HG02852 (cell line): ENCODE data around the gene CMSS1.

Experiments used
- ATAC-seq: cut with Tn5 transposase; IDR thresholded peaks from one replicate; pipeline ENCODE4 v1.9.1; 2021; ENCODE audit warnings: mild to moderate bottlenecking, moderate library complexity; ENCODE audit not compliant: unreplicated experiment

Gene CMSS1

DNA sequence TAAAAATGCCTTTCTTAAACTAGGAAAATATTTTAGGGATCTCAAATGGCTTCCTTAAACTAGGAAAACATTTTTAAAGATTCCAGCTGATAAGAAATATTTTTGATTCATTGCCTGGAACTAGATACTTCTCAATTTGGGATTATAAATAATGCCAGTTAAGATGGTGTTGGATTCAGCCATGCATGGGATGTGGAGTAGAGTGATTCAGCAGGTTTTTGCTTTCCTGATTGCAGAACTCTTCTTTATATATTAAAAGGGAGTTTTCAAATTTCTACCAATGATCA lies 281.1 kb downstream of the CMSS1 start:
- no peak for ATAC-seq

GRCh38 chr3:100099621-100100020 lies 282.0 kb downstream of the CMSS1 start:
- no peak for ATAC-seq

DNA sequence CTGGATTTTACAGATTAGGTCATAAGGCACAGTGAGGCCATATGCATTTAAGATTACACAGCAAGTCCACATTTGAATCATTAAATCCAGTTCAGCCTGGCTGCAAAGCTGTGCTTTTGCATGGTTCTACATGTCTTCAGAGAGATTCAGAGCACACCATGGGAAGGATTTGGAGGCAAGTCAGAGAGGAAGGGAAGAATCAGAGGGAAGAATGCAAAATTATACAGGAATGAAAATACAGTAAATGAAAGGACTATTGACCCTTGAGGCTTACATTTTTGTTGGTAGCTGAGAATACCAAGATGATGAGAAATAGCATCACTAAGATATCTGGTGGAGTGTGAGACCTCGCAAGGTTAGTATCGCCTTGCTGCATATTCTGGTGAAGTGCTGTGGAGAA lies 282.8 kb downstream of the CMSS1 start:
- ATAC-seq = no peak

- ATAC-seq = no peak
Measured at GRCh38 chr3:100102757-100103156, 285.1 kb downstream of the CMSS1 start.

- ATAC-seq = peak; percentile 80
Measured at GRCh38 chr3:100103558-100104441, 286.1 kb downstream of the CMSS1 start.

DNA sequence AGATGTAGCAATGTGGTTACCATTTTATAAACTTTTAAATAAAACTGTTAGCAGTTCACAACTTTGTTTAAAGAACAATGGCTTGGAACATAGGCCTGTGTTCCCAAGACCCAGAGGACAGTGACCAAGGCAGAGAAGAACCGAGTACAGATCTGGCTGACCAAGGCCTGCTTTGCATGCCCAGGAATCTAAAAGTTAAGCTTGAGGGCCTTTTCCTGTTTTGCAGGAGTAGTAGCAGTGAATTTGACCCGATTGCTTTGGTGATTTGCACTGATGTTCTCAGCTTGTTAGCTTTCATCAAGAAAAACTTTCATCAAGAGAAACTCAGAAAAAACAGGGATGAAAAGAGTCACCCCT lies 286.8 kb downstream of the CMSS1 start:
- ATAC-seq = peak; percentile 48

- no peak for ATAC-seq
Measured at GRCh38 chr3:100104817-100105413, 287.3 kb downstream of the CMSS1 start.

GRCh38 chr3:100105501-100105900 lies 287.8 kb downstream of the CMSS1 start:
- ATAC-seq = no peak

- ATAC-seq = no peak
Measured at GRCh38 chr3:100106094-100106493, 288.4 kb downstream of the CMSS1 start.

DNA sequence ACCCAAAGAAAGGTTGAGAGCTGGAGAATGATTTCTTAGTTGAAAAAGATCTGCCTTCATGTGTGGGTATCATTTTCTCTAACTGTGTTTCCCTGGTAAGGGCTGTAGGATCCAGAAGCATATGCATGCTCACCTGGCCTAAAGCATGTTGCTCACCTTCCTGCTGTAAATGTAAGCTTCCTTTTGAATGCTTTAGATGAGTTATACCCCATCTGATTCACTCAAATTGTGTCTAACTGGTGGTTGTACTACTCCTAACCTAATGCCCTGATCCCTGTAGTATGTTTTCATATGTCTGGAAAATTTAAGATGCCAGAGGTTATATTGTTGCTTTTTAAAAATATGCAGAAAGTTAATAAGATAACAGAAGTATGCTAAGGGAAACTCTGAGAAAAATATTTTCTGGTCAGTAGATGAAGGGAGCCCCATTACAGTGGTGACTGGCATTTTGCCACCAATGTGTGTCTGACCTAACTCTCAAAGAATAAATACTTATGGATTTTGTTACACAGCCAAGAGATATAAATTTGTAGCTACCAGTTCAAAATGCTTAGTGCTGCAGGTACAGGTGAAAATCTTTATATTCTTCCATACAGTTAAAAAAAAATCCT lies 289.0 kb downstream of the CMSS1 start:
- no peak for ATAC-seq

DNA sequence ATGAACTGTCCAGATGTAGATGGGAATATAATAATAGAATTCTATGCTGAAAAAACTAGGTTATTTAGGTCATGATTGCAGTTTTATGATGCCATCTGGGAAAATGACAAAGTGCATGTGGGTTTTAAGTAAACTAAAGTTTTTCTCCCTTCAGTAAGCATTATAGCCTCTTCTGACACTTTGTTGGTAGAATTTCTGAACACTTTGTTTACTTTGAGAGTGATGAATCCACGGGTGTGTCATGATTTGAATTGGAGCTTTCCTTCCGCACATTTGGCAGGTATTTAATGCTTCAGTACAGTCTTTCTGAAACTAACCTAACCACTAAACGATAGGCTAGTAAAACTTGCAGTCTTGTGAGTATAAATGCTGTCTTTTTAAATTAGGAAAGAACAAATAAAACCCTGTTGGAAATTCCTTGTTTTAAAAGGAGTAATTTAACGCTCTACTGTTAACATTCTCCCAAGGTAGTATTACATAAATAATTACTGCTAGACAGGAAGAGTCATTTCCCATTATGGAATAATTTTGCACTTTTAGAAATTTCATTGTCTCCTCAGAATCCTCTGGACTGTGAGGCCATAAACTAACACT lies 289.7 kb downstream of the CMSS1 start:
- no peak for ATAC-seq

DNA sequence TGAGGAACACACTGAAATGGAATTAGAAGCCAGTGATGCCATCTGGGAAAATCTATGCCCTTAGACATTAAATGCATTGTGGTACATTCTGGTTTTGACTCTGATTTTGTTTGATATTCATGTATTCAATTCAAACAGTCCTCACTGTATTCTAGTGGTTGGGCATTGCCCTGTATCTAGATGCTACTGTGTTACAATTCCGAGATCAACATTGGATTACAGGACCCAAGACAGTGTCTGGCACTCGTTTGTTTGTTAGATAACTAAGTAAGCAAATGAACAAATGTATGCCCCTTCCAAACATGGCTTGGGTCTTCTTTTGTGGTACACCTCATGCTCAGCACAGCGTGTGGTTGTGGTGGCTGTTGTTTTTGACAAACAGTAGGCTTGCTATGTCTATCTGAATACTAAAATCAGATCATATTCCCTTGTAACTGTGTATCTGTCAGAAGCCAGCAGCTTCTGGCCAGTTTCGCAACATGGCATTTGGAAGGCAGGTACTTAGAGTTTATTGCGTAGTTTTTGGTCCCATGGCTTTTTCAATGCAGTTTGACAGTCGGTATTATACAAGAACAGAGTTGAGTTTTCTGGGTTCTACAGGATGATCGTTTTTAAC lies 290.9 kb downstream of the CMSS1 start:
- no peak for ATAC-seq

- ATAC-seq = no peak
Measured at GRCh38 chr3:100110162-100110561, 292.5 kb downstream of the CMSS1 start.

- ATAC-seq = no peak
Measured at GRCh38 chr3:100111728-100112127, 294.1 kb downstream of the CMSS1 start.

DNA sequence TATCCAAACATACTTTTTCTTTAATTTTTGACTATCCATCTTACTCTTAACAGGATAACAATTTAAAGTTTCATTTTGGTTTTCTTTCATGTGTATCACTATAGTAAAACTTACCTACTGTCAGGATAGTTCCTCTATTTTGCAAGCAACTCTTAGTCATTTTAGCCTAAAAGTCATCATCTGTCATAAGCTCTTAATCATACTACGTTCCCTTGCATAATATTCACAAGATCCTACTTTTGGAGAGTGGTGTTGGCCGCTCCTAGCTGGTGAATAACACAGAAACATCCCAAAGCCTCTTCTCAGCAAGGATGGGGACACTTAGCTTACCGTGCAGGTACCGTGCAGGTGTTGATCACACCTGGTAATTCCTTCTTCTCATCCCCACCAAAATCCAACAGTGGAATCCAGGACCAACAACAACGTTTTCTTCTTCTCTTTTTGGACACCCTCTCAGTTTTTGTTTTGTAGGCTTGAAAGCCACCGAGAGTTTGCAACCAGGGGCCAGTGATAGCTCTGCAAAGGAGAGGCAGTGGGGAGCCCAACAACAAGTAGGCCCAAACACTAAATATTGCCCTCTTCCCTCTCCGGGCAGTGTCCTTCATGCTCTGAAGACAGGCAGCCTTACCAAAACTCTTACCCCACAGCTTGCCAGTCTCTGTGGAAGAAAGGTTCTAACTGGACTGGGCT lies 296.2 kb downstream of the CMSS1 start:
- ATAC-seq = no peak

DNA sequence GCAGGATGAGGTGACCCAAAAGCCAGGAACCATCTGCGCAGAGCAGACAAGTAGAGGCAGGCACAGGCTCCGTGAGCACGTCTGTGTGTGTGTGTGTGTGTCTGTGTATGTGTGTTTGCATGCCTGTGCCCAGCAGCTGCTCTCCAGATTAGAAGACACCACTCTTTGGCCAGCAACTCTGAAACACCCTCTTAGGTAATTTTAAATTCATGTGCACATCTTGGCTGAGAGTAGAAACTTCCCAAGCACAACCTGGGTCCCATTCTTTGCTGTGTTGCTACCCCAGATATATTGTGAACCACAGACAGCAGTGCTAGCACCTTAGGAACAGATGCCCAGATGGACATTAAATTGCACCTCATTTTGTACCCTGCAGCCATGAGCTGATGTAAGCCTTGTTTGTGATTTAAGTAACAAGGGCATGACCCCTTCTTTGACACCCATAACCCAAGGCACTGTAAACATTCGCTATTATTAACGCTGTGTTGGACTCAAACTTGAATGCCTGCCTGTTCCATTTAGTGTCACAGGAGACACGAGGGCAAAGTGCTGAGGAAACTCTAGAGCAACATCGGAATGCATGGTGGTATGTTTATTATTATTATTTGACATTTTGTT lies 296.9 kb downstream of the CMSS1 start, which contains the start of gene FILIP1L:
TSS of gene FILIP1L (minus strand) at position 89 of the 618 bp plus-strand sequence.
- no peak for ATAC-seq

DNA sequence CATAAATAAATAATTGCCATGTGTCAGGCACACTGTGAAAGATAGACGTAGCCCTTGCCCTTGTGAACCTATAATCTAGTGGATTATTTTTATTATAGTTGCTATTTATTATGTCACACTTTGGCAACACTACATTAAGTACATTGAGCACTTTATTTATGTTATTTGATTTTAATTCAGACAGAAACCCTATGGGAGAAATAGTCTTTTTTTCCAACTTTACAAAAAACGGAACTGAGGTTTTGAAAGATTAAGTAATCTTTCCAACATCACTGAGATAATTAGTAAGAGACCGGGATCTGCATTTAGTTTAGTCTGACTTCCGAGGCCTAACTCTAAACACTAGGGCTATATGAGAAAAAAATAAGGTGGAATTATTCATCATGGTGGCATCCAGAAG lies 299.4 kb downstream of the CMSS1 start:
- ATAC-seq = no peak

GRCh38 chr3:100120012-100120411 lies 302.4 kb downstream of the CMSS1 start:
- ATAC-seq = no peak

DNA sequence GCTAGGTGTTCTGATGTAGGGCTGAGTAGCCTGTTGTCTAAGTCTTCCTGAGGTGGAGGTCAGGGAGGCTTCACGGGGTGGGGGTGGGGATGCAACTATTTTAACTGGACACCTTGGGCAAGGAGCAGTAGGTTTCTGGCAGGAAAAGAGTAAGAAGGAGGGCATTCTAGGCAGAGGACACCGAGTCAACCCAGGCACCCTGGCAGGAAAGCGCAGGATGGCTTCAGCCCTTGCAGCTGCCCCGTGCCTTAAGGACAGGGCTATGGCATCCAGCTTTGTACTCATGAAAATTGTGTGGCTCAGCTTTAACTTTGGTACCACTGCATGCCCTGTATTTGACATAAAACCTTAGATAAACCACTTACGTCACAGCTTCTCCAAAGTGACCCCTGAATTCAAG lies 303.0 kb downstream of the CMSS1 start:
- ATAC-seq = no peak

- no peak for ATAC-seq
Measured at GRCh38 chr3:100122321-100122720, 304.7 kb downstream of the CMSS1 start.
